RWPE1 (cell line): ENCODE results near the gene CCNB1IP1.
"Not testable (repeated sequence)": the region's sequence is repeated elsewhere in the genome, so short reads cannot be mapped to it uniquely, and the experiment has no call there.

Experiments used
- CTCF ChIA-PET: fragments of 350-600 bp; sonication (Branson Sonifier 250); formaldehyde crosslinking; extraction: SDS; loops from one replicate; lab custom pipeline; 2021; lab: Yijun Ruan, JAX
- POLR2A ChIA-PET: fragments of 400-600 bp; formaldehyde crosslinking; extraction: SDS; loops from one replicate; lab custom pipeline; 2020; ENCODE audit warnings: antibody characterized with exemption; ENCODE audit not compliant: low non-redundant PET; lab: Yijun Ruan, JAX
- DNase-seq: peaks from one replicate; pipeline ENCODE4 v3.0.0; 2012; ENCODE audit warnings: low spot score
- H3K27ac ChIP-seq: fragments of 450-650 bp; 2 replicates; pipeline ENCODE4 v1.5.1; 2017
- CTCF ChIP-seq: fragments of 450-650 bp; conservative IDR thresholded peaks from 2 replicates; pipeline ENCODE4 v1.5.1; 2017; ENCODE audit warnings: low read depth, mild to moderate bottlenecking

The CCNB1IP1 gene

GRCh38 chr14:20302042-20302755 is 30.9 kb downstream of the CCNB1IP1 start:
- no peak for TF ChIP-seq CTCF
- CTCF ChIA-PET: no interaction called here
- POLR2A ChIA-PET: no interaction called here
- no peak for DNase-seq
- no peak overlapping the region for H3K27ac ChIP-seq

- no peak overlapping the region for H3K27ac ChIP-seq
- no peak for TF ChIP-seq CTCF
- ChIA-PET POLR2A (no interaction called here), CTCF (interaction anchor here (0.6 kb wide), 1 partner anchor 120 kb away, joined by 3 read pairs; no protein-coding TSS in a partner anchor)
- DNase-seq: no peak
Observed at GRCh38 chr14:20295067-20295466, 38.0 kb downstream of the CCNB1IP1 start.

GRCh38 chr14:20294636-20295035 is 38.4 kb downstream of the CCNB1IP1 start:
- ChIA-PET POLR2A (no interaction called here), CTCF (interaction anchor here (0.6 kb wide), 2 partner anchors 49 to 121 kb away, joined by 3 read pairs; no protein-coding TSS in a partner anchor)
- no peak for DNase-seq
- no peak for TF ChIP-seq CTCF
- no peak overlapping the region for H3K27ac ChIP-seq

GRCh38 chr14:20281998-20282397 is 51.1 kb downstream of the CCNB1IP1 start:
- POLR2A ChIA-PET, DNase-seq, CTCF ChIA-PET, H3K27ac ChIP-seq: not testable (repeated sequence)

- POLR2A ChIA-PET, CTCF ChIA-PET, H3K27ac ChIP-seq, DNase-seq: not testable (repeated sequence)
Observed at GRCh38 chr14:20280265-20280664, 52.8 kb downstream of the CCNB1IP1 start.

GRCh38 chr14:20278414-20278813 is 54.7 kb downstream of the CCNB1IP1 start:
- DNase-seq: peak; percentile 9
- ChIA-PET CTCF (no interaction called here), POLR2A (interaction anchor here (0.7 kb wide), 1 partner anchor 65 kb away, joined by 3 read pairs; no protein-coding TSS in a partner anchor)
- no peak overlapping the region for H3K27ac ChIP-seq
- TF ChIP-seq CTCF: no peak

- DNase-seq: no peak
- no peak for TF ChIP-seq CTCF
- CTCF ChIA-PET: no interaction called here
- POLR2A ChIA-PET: no interaction called here
- H3K27ac ChIP-seq: no peak overlapping the region
Observed at GRCh38 chr14:20277409-20277808, 55.7 kb downstream of the CCNB1IP1 start.
